GM19351 (cell line): Measurements from ENCODE around the gene GRHL1.
"Not testable (repeated sequence)": the region's sequence is repeated elsewhere in the genome, so short reads cannot be mapped to it uniquely, and the experiment has no call there.

Experiments
- ATAC-seq: cut with Tn5 transposase; IDR thresholded peaks from one replicate; pipeline ENCODE4 v1.9.1; 2021; ENCODE audit warnings: mild to moderate bottlenecking, moderate library complexity; ENCODE audit not compliant: unreplicated experiment

Gene GRHL1

GRCh38 chr2:10007921-10008808, 56.7 kb downstream of the GRHL1 start:
- no peak for ATAC-seq

- no peak for ATAC-seq
These were observed 57.3 kb downstream of the GRHL1 start for GRCh38 chr2:10008809-10009176.

GRCh38 chr2:10009271-10009810, 57.8 kb downstream of the GRHL1 start:
- no peak for ATAC-seq

- no peak for ATAC-seq
These were observed 58.6 kb downstream of the GRHL1 start for GRCh38 chr2:10009811-10010781.

GRCh38 chr2:10010861-10011605, 59.5 kb downstream of the GRHL1 start:
- ATAC-seq = not testable (repeated sequence)

- ATAC-seq = not testable (repeated sequence)
These were observed 60.3 kb downstream of the GRHL1 start for GRCh38 chr2:10011606-10012325.

GRCh38 chr2:10012366-10012962, 61.0 kb downstream of the GRHL1 start:
- ATAC-seq = not testable (repeated sequence)

GRCh38 chr2:10012963-10013461, 61.5 kb downstream of the GRHL1 start:
- ATAC-seq = no peak

GRCh38 chr2:10013651-10014417, 62.3 kb downstream of the GRHL1 start:
- ATAC-seq = not testable (repeated sequence)

- ATAC-seq = no peak
These were observed 63.1 kb downstream of the GRHL1 start for GRCh38 chr2:10014418-10015190.

GRCh38 chr2:10015376-10015989, 64.0 kb downstream of the GRHL1 start:
- ATAC-seq = not testable (repeated sequence)

- ATAC-seq = no peak
These were observed 64.7 kb downstream of the GRHL1 start for GRCh38 chr2:10016001-10016801.

GRCh38 chr2:10016802-10017258, 65.3 kb downstream of the GRHL1 start:
- ATAC-seq = no peak

GRCh38 chr2:10017313-10017941, 65.9 kb downstream of the GRHL1 start:
- no peak for ATAC-seq

GRCh38 chr2:10019174-10019573, 67.7 kb downstream of the GRHL1 start:
- no peak for ATAC-seq
